ENCODE measurements around the gene PTPRQ.
"Not testable (repeated sequence)": the region's sequence is repeated elsewhere in the genome, so short reads cannot be mapped to it uniquely, and the experiment has no call there.

PTPRQ gene

GRCh38 chr12:80634903-80635302 lies 190.9 kb downstream of the PTPRQ start:
- in situ Hi-C loops (cut with HindIII; ENCODE audit: low sequenced_read_pairs), result no loop called here

GRCh38 chr12:80636832-80637231 lies 192.8 kb downstream of the PTPRQ start:
- in situ Hi-C loops (cut with HindIII; ENCODE audit: low sequenced_read_pairs), result no loop called here

DNA sequence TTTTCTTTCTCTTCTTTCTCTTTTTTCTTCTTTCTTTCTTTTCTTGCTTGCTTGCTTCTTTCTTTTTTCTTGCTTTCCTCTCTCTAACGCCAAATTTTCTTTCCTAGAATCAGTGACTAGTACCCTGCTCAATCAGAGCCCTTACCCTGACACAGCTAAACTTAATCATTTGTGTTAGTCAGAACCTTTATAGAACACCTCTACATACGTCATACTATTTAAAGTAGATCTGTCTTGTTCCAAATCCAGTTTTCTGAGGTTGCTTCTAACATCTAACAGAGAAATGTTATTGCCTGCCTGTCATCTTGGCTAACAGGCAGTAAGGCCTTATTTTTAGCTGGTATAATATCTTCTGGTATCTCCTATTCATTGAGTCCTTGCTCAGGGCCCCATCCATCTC lies 197.9 kb downstream of the PTPRQ start:
- in situ Hi-C loops (cut with HindIII; ENCODE audit: low sequenced_read_pairs), result no loop called here

DNA sequence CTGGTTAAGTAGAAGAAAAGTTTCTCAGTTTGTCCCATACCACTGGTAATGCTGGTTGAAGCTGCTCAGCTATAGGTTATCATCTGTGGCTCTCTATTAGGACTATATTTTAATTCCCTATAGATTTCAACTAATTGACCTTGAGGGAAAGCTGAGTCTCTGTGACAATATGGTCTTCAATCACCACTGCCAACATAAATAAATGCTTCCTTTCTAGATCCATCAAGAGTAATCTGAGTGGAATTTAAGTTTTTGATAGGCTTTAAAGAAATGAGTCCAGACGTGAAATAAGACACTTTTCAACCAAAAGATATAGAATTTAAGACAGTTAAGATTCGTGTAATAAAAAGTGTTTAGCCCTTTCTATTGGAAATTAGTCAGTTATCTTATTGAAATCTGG lies 199.9 kb downstream of the PTPRQ start:
- in situ Hi-C loops (cut with HindIII; ENCODE audit: low sequenced_read_pairs), result no loop called here

- in situ Hi-C loops (cut with HindIII; ENCODE audit: low sequenced_read_pairs), result no loop called here
Observed at GRCh38 chr12:80648881-80649280, 204.8 kb downstream of the PTPRQ start.

- in situ Hi-C loops (cut with HindIII; ENCODE audit: low sequenced_read_pairs), result no loop called here
Observed at GRCh38 chr12:80655751-80656150, 211.7 kb downstream of the PTPRQ start.

GRCh38 chr12:80659512-80660063 lies 215.6 kb downstream of the PTPRQ start:
- in situ Hi-C loops (cut with HindIII; ENCODE audit: low sequenced_read_pairs), result no loop called here

- in situ Hi-C loops (cut with HindIII; ENCODE audit: low sequenced_read_pairs), result no loop called here
Observed at GRCh38 chr12:80662586-80662985, 218.6 kb downstream of the PTPRQ start.

DNA sequence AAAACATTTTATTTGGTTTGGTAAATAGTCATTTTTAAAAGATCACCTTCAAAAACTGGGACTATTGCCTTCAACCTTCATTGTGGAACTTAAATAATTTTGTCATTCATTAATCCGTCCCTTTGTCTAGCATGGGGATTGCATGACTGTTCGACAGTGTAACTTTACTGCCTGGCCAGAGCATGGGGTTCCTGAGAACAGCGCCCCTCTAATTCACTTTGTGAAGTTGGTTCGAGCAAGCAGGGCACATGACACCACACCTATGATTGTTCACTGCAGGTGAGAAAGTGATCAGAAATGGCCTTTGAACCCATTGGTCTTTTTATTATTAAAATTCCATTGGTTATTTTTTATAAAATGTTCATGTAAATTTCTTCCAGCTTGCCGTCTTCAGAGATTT lies 226.2 kb downstream of the PTPRQ start:
- in situ Hi-C loops (cut with HindIII; ENCODE audit: low sequenced_read_pairs), result no loop called here

DNA sequence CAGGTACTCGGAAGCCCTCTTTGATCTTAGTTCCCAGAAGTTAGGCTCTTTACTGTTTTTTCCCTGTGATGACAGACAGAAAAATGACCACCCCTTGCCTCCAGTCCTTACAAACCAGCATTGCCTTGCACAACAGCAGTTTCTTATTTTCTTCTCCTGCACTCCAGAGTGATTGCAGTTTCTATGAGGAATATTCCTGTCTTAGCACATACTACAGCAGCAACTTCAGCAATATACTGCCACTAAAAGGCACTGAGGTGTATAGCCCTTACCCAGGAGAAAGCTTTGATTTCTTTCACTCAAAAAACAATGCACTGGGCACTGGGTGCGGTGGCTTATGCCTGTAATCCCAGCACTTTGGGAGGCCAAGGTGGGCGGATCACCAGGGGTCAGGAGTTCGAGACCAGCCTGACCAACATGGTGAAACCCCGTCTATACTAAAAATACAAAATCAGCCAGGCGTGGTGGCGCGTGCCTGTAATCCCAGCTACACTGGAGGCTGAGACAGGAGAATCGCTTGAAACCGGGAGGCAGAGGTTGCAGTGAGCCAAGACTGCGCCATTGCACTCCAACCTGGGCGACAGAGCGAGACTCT lies 232.1 kb downstream of the PTPRQ start:
- in situ Hi-C loops (cut with HindIII; ENCODE audit: low sequenced_read_pairs), result not testable (repeated sequence)

GRCh38 chr12:80676856-80677255 lies 232.8 kb downstream of the PTPRQ start:
- in situ Hi-C loops (cut with HindIII; ENCODE audit: low sequenced_read_pairs), result no loop called here

DNA sequence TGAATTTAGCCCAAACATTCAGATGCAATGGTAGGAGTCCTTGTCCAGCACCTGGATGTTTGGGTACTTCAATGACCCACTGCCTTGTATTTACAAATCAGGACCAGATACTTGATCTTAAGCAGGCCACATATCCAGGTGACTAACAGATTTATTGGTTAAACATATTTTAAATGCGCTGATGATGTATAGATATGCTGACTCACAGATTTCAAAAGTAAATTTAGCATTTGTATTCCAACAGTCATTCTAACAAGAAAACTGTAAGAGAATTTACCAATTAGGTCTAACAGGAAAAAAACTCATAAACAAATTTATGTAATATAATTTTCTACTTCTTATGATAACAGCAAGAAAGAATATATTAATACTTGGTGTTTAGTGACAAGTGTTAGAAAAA lies 234.0 kb downstream of the PTPRQ start:
- in situ Hi-C loops (cut with HindIII; ENCODE audit: low sequenced_read_pairs), result no loop called here

DNA sequence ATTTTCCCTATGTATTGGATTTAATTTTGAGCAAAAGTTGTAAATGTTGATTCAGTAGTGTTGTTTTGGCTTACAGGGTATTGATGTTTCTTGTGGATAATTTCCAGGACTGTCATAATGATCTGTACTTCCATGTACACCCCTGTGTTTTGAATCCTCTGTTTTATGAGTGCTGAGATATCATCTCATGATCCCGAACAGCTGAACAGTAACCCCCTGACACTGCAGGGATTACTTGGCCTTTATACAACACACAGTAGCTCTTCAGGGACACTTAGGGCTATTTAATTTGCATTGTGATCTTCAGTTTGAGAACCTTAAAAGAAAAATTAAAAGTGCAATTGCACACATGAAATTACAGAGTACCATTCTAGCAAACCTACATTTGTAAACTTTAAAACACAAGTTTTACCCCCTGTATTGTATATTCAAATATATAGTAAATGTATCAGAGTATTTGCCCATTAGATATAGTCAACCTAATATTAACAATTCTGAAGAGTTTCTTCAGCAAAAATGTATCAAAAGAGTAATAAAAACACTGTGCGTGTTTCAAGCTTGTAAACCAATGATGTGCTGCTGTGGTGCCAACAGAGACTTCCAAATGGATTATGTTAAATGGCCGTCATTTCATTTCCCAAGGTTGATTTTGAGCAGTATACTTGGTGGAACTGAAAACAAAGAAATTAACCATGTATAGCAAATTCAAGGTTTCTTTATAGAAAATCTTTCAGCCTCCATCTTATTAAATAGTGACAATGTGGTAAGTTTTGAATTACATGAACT lies 235.5 kb downstream of the PTPRQ start:
- in situ Hi-C loops (cut with HindIII; ENCODE audit: low sequenced_read_pairs), result no loop called here

DNA sequence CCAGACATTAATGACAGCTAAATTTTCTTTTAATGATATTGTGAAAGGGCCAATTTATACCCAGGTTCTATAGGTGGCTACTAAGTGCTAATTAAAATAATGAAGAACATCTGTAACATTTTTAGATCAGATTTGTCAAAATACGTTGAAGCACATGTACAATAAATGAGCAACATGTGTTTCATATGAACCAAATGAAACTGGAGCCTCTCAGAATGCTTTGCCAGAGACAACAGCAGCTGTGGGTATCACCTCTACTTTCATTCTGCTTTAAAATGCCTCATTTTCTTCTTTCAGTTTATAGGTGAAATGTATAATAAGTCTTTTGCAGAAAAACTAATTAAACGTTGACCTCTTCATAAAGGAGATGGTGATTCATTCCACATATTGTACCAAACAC lies 237.3 kb downstream of the PTPRQ start:
- in situ Hi-C loops (cut with HindIII; ENCODE audit: low sequenced_read_pairs), result no loop called here

GRCh38 chr12:80681786-80682185 lies 237.8 kb downstream of the PTPRQ start:
- in situ Hi-C loops (cut with HindIII; ENCODE audit: low sequenced_read_pairs), result no loop called here

DNA sequence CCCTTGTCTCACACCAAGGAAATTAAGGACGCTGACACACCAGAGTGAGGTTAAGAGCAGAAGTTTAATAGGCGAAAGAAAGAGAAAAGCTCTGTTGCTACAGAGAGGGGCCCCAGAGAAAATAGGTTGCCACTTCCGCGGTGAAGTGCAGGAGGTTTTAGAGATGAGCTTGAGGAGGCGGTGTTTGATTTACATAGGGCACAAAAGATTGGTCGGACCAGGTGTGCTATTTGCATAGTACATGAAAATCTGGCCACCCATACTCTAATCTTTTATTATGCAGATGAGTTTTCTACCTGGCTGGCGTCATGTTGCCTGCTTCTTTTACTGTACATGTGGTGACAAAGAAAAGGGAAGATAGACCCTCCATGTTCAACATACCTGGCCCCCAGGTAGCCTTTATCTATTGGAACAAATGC lies 240.1 kb downstream of the PTPRQ start:
- in situ Hi-C loops (cut with HindIII; ENCODE audit: low sequenced_read_pairs), result no loop called here

- in situ Hi-C loops (cut with HindIII; ENCODE audit: low sequenced_read_pairs), result no loop called here
Observed at GRCh38 chr12:80690090-80690489, 246.1 kb downstream of the PTPRQ start.

DNA sequence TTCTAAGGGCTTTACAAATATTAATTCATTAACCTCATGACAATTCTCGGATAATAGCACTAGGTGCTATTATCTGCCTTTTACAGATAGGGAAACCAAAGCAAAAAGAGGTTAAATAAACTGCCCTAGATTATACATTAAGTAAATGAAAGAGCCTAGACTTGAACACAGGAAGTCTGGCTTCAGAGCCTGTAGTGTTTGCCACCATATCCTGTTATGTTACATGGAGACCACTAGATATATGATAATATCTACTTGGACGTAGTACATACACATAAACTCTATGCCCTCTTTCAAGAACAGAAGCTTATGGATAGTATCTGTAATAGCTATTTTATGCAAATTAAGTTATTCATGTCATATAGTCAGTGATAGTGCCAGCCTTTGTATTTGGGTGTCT lies 246.5 kb downstream of the PTPRQ start:
- in situ Hi-C loops (cut with HindIII; ENCODE audit: low sequenced_read_pairs), result no loop called here

- in situ Hi-C loops (cut with HindIII; ENCODE audit: low sequenced_read_pairs), result no loop called here
Observed at GRCh38 chr12:80692114-80692513, 248.1 kb downstream of the PTPRQ start.

DNA sequence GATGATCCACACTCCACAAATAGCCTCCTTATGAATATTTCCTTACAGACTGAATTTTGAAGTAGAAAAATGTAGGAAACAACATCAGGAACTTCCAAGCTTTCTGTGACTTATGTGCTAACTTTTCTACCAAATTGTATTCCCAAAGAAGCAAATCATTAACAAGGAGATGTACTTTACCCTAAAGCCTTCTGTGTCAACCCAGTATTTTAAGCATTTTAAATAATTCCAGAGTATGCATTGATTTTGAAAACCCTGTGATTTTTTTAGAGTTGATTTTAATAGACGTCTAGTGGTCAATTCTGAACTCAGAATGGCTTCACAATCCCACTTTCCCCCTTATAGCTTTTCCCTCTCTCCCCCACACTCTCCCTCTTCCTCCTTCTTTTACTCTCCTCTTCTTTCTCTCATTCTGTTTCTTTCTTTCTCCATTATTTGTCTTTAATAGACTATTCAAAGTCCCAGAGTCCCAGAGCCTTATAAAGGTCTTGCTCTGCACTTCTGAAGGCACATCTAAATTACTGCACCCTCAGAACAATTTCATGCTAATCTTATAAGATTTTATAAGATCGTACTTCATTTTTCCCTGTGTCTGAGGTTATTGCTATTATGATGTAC lies 253.3 kb downstream of the PTPRQ start:
- in situ Hi-C loops (cut with HindIII; ENCODE audit: low sequenced_read_pairs), result no loop called here

GRCh38 chr12:80698256-80698655 lies 254.2 kb downstream of the PTPRQ start:
- in situ Hi-C loops (cut with HindIII; ENCODE audit: low sequenced_read_pairs), result no loop called here

Data from DLD1 (cell line).